ENCODE data around the gene KIF26B.
A peak's percentile ranks its signal among the peaks of the same experiment; 100 is the strongest.

KIF26B gene

DNA sequence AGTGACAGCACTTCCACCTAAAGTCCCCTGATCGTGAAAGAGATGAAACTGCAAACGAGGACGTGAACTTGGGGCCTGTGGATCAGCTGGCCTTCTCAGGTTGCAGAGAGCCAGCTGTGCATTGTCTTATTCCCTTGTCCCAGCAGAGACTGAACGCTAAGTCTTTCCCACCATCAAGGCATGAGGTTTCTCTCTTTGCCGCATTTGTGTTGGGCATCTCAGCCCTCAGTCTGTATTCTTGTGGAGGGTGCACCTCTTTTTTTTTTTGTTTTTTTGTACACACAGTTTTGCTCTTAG is 71.4 kb downstream of the KIF26B start:
- no peak for DNase-seq (ENCODE audit: low read depth, low spot score)
- no peaks in the 10 kb centered on the region for H3K36me3 ChIP-seq (ENCODE audit: insufficient read depth, insufficient read length, low read length)
- no peak overlapping the region for H3K9ac ChIP-seq (ENCODE audit: insufficient read length, low read depth)
- H3K27me3 ChIP-seq (ENCODE audit: insufficient read depth, insufficient read length): peaks cover 5% of the 10 kb centered on the region
- H3K4me3 ChIP-seq (ENCODE audit: insufficient read length, low read depth): no peak overlapping the region
- H3K4me1 ChIP-seq (ENCODE audit: insufficient read depth, insufficient read length): peaks cover 9% of the 10 kb centered on the region
- no peaks in the 10 kb centered on the region for H3K9me3 ChIP-seq (ENCODE audit: insufficient read depth, low read length)
- TF ChIP-seq SUZ12 (IDR thresholded peaks at IDR 0.05; ENCODE audit: extremely low read depth, insufficient read depth, insufficient read length) (no peak), YY1 (IDR thresholded peaks at IDR 0.05; ENCODE audit: insufficient read depth, insufficient read length) (no peak), ZNF274 (IDR thresholded peaks at IDR 0.05; ENCODE audit: low read depth, low read length) (no peak)

DNA sequence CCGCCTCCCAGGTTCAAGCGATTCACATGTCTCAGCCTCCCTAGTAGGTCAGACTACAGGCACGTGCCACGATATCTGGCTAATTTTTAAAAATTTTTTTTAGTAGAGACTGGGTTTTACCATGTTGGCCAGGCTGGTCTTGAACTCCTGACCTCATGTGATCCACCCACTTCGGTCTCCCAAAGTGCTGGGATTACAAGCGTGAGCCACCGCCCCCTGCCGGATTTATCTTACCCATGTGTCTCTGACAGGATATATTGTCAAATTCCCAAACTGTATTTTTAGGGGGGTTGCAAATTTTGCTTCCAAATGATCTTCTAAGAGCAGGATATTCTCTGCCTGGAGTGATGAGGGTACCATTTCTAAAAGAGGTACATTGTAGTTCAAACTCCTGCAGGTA is 74.3 kb downstream of the KIF26B start:
- H3K9me3 ChIP-seq (ENCODE audit: insufficient read depth, low read length): no peaks in the 10 kb centered on the region
- H3K27me3 ChIP-seq (ENCODE audit: insufficient read depth, insufficient read length): peaks cover 26% of the 10 kb centered on the region
- TF ChIP-seq ZNF274 (IDR thresholded peaks at IDR 0.05; ENCODE audit: low read depth, low read length) (no peak), YY1 (IDR thresholded peaks at IDR 0.05; ENCODE audit: insufficient read depth, insufficient read length) (no peak), SUZ12 (IDR thresholded peaks at IDR 0.05; ENCODE audit: extremely low read depth, insufficient read depth, insufficient read length) (no peak)
- no peak overlapping the region for H3K9ac ChIP-seq (ENCODE audit: insufficient read length, low read depth)
- DNase-seq (ENCODE audit: low read depth, low spot score): no peak
- no peaks in the 10 kb centered on the region for H3K36me3 ChIP-seq (ENCODE audit: insufficient read depth, insufficient read length, low read length)
- peaks cover 5% of the 10 kb centered on the region for H3K4me1 ChIP-seq (ENCODE audit: insufficient read depth, insufficient read length)
- H3K4me3 ChIP-seq (ENCODE audit: insufficient read length, low read depth): no peak overlapping the region

DNA sequence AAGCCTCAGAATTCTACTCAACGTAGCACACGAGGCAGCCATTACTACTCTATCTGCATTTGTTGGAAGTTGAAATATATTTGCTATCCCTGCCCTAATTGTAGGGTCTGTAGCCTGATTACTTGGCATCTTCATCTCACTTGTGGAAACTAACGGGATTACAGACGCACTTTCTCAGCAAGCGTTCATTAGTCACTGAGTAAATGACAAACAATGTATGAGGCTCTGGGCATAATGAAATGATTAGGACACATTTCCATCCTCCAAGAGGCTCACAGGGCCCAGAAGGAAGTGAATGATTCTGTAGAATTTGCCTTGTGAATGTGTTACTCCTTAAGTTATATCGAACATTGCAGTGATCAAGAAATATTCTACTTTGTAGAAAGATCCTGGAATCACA is 78.1 kb downstream of the KIF26B start:
- no peaks in the 10 kb centered on the region for H3K36me3 ChIP-seq (ENCODE audit: insufficient read depth, insufficient read length, low read length)
- no peak overlapping the region for H3K9ac ChIP-seq (ENCODE audit: insufficient read length, low read depth)
- H3K4me1 ChIP-seq (ENCODE audit: insufficient read depth, insufficient read length): peaks cover 4% of the 10 kb centered on the region
- DNase-seq (ENCODE audit: low read depth, low spot score): no peak
- no peaks in the 10 kb centered on the region for H3K9me3 ChIP-seq (ENCODE audit: insufficient read depth, low read length)
- no peak overlapping the region for H3K4me3 ChIP-seq (ENCODE audit: insufficient read length, low read depth)
- H3K27me3 ChIP-seq (ENCODE audit: insufficient read depth, insufficient read length): peaks cover 37% of the 10 kb centered on the region
- TF ChIP-seq SUZ12 (IDR thresholded peaks at IDR 0.05; ENCODE audit: extremely low read depth, insufficient read depth, insufficient read length) (no peak), ZNF274 (IDR thresholded peaks at IDR 0.05; ENCODE audit: low read depth, low read length) (no peak), YY1 (IDR thresholded peaks at IDR 0.05; ENCODE audit: insufficient read depth, insufficient read length) (no peak)

DNA sequence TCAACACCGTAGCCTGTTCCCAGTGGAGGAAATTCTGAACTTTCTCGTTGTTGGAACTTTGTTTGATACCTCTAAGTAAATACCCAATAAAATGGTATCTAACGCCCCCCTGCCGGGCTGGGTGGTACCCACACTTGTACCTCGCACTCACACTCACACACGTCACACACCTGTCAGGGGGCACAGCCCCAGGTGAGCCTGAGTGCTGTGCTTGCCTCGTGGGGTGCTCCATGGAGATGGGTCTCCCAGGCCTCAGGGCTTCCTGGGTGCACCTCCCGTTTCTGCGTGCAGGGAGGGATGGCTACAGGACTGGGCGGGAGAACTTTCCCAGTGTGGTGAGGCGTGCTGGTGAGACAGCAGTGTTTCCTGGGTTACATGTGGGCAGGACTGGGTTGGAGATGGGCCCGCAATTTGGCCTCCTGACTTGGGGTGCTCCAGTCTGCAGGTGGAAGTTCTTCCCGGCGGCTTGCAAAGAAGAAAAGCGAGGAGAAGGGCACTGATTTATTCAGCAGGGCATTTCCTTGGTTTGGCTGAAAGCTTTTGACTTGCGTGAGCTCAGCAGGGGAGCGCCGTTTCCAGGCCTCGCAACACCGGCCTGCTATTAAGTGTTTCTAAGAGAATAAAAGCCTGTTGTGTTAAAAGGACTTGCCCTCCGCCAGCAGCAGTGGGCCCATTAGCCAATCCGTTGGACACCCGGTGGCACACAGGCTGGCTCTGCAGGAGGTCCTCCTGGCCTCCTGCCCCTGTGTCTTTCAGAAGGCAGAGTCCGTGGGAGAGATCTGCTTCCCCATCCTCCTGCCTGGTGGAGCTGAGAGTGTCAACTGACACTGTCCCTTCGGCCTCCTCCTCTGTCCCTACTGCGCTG is 79.7 kb downstream of the KIF26B start:
- no peaks in the 10 kb centered on the region for H3K36me3 ChIP-seq (ENCODE audit: insufficient read depth, insufficient read length, low read length)
- peaks cover 4% of the 10 kb centered on the region for H3K4me1 ChIP-seq (ENCODE audit: insufficient read depth, insufficient read length)
- DNase-seq (ENCODE audit: low read depth, low spot score): peak; percentile 79
- no peak overlapping the region for H3K9ac ChIP-seq (ENCODE audit: insufficient read length, low read depth)
- H3K27me3 ChIP-seq (ENCODE audit: insufficient read depth, insufficient read length): peaks cover 37% of the 10 kb centered on the region
- H3K4me3 ChIP-seq (ENCODE audit: insufficient read length, low read depth): no peak overlapping the region
- no peaks in the 10 kb centered on the region for H3K9me3 ChIP-seq (ENCODE audit: insufficient read depth, low read length)
- TF ChIP-seq SUZ12 (IDR thresholded peaks at IDR 0.05; ENCODE audit: extremely low read depth, insufficient read depth, insufficient read length) (no peak), YY1 (IDR thresholded peaks at IDR 0.05; ENCODE audit: insufficient read depth, insufficient read length) (no peak), ZNF274 (IDR thresholded peaks at IDR 0.05; ENCODE audit: low read depth, low read length) (no peak)

DNA sequence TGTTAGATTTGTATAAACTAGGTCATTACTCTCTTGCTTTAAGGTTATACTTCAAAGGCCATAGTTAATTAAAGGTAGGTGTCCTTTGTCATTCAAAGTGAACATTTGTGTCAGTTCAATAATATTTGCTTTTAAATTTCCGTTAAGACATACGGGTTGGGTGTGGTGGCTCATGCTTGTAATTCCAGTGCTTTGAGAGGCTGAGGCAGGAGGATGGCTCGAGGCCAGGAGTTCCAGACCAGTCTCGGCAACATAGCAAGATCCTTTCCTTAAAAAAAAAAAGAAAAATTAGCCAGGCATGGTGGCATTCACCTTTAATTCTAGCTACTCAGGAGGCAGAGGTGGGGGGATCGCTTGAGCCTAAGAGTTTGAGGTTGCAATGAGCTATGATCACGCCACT is 80.4 kb downstream of the KIF26B start:
- Histone ChIP-seq H3K27me3 (ENCODE audit: insufficient read depth, insufficient read length) (peaks cover 37% of the 10 kb centered on the region), H3K4me3 (ENCODE audit: insufficient read length, low read depth) (no peak overlapping the region), H3K4me1 (ENCODE audit: insufficient read depth, insufficient read length) (peaks cover 4% of the 10 kb centered on the region), H3K9ac (ENCODE audit: insufficient read length, low read depth) (no peak overlapping the region), H3K36me3 (ENCODE audit: insufficient read depth, insufficient read length, low read length) (no peaks in the 10 kb centered on the region), H3K9me3 (ENCODE audit: insufficient read depth, low read length) (no peaks in the 10 kb centered on the region)
- DNase-seq (ENCODE audit: low read depth, low spot score): no peak
- TF ChIP-seq SUZ12 (IDR thresholded peaks at IDR 0.05; ENCODE audit: extremely low read depth, insufficient read depth, insufficient read length): no peak
- TF ChIP-seq YY1 (IDR thresholded peaks at IDR 0.05; ENCODE audit: insufficient read depth, insufficient read length): no peak
- TF ChIP-seq ZNF274 (IDR thresholded peaks at IDR 0.05; ENCODE audit: low read depth, low read length): no peak

DNA sequence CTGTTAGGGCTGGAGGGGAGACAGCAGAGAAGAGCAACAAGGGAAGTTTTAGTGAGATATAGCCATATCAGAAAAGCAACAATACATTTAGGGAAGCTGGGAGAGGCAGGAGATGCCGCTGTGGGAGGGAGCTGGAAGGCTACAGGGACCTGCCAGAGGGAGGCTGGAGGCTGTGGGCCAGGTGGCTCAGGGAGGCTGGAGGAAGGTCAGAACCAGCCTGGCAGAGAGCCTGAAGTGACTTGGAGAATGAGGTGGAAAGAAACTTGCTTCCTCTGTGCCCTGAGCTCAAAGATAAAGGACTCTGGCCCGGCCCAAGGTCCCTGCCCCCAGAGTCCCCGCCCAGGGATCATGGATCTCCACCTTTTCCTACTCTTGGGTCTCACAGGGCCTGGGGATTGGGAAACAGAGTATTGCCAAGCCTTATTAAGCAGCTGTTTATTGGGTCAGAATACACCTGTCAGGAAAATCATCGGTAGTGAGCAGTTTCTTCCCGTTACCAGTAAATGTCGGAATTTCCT is 85.9 kb downstream of the KIF26B start:
- no peak for DNase-seq (ENCODE audit: low read depth, low spot score)
- Histone ChIP-seq H3K4me3 (ENCODE audit: insufficient read length, low read depth) (no peak overlapping the region), H3K9me3 (ENCODE audit: insufficient read depth, low read length) (no peaks in the 10 kb centered on the region), H3K27me3 (ENCODE audit: insufficient read depth, insufficient read length) (peaks cover 8% of the 10 kb centered on the region), H3K36me3 (ENCODE audit: insufficient read depth, insufficient read length, low read length) (no peaks in the 10 kb centered on the region), H3K9ac (ENCODE audit: insufficient read length, low read depth) (no peak overlapping the region), H3K4me1 (ENCODE audit: insufficient read depth, insufficient read length) (peaks cover 9% of the 10 kb centered on the region)
- TF ChIP-seq SUZ12 (IDR thresholded peaks at IDR 0.05; ENCODE audit: extremely low read depth, insufficient read depth, insufficient read length): no peak
- no peak for TF ChIP-seq YY1 (IDR thresholded peaks at IDR 0.05; ENCODE audit: insufficient read depth, insufficient read length)
- TF ChIP-seq ZNF274 (IDR thresholded peaks at IDR 0.05; ENCODE audit: low read depth, low read length): no peak

DNA sequence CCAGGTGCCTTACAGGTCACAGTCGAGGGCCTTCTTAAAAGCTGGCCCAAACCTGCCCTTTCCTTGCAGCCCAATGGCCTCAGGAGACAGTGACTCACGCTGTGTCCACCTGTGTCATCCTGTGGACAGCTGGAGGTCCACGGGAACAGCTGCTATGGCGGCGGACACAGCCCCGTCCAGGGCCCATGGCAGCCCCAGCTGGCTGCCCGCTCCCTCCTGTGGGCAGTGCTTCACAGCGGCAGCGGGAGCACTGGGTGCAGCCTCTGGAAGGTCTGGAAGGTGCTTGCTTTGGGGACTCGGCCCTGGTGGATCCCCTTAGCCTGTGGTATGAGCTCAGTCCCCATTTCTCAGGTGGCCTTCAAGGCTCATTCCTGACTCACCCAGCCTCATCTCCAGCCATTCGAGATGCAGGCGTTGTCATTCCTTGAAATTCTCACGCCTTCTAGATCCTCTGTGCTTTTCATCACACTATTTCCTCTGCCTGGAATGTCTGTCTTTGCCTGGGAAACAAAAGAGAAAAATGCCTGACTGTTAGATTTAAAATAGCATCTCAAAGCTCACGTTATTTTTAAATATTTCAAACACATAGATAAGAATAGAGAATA is 86.8 kb downstream of the KIF26B start:
- H3K4me3 ChIP-seq (ENCODE audit: insufficient read length, low read depth): no peak overlapping the region
- H3K9me3 ChIP-seq (ENCODE audit: insufficient read depth, low read length): no peaks in the 10 kb centered on the region
- TF ChIP-seq ZNF274 (IDR thresholded peaks at IDR 0.05; ENCODE audit: low read depth, low read length) (no peak), YY1 (IDR thresholded peaks at IDR 0.05; ENCODE audit: insufficient read depth, insufficient read length) (no peak), SUZ12 (IDR thresholded peaks at IDR 0.05; ENCODE audit: extremely low read depth, insufficient read depth, insufficient read length) (no peak)
- peaks cover 9% of the 10 kb centered on the region for H3K4me1 ChIP-seq (ENCODE audit: insufficient read depth, insufficient read length)
- H3K36me3 ChIP-seq (ENCODE audit: insufficient read depth, insufficient read length, low read length): no peaks in the 10 kb centered on the region
- no peak for DNase-seq (ENCODE audit: low read depth, low spot score)
- H3K27me3 ChIP-seq (ENCODE audit: insufficient read depth, insufficient read length): peaks cover 5% of the 10 kb centered on the region
- H3K9ac ChIP-seq (ENCODE audit: insufficient read length, low read depth): no peak overlapping the region

Data from NT2/D1 (cell line).